ENCODE results near the gene RPS6KA3. TPM values are rescaled to one million over a fixed set of nuclear protein-coding genes. Genes with fewer than 3 reads are reported as not detected.

Gene RPS6KA3
- polyA plus RNA-seq, 1 experiment = 50.7 TPM

DNA sequence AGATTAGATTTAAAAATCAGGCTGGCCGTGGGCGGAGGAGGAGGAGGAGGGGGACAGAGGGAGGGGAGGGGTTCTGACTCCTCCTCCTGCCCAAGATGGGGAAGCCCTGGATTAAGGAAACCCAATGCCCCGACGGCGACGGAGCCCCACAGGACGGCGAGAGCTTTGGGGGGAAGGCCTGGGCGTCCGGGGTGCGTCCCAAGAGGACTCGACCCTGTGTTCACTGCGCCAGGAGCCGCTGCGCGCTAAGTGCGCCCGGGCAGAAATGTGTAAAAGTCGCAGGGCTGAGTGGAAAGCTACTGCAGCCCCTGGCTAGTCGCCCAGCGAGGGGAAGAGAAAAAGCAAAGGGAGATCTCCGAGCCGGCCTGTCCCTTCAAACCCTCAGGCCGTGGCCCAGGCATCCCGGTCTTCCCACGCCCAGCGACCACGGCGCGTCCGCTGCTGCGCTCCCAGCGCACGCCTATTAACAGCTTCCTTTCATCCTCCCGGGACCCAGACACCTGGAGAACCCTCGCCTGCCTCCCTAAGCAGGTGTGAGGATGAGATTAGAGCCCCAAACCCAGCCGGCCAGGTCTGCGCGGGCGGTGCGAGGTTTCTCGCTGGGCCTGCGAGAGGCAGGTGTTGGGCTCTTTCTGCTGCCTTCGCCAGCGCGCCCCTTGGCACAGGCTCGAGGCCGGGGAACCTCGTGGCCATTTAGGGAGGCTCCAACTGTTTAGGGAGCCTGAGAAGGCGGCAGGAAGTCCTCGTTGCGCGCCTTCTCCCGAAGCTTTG, 1.4 kb upstream of the RPS6KA3 start:
- ChIA-PET POLR2A (no interaction called here), CTCF (no interaction called here)
- Histone ChIP-seq H3K27me3 (ENCODE audit: control insufficient read depth, insufficient read depth, low read length) (no peaks in the 10 kb centered on the region), H3K27ac (ENCODE audit: low read depth, low read length) (no peak overlapping the region), H3K4me3 (ENCODE audit: low read depth, low read length) (peak overlapping the region; percentile 60), H3K9me3 (ENCODE audit: control insufficient read depth, insufficient read depth, low read length) (no peaks in the 10 kb centered on the region; the same call in 1 of the 2 replicates)
- no peak for DNase-seq (ENCODE audit: low read depth, low spot score)
- no peak for TF ChIP-seq CTCF (IDR thresholded peaks at IDR 0.05; ENCODE audit: low read depth, low read length)

DNA sequence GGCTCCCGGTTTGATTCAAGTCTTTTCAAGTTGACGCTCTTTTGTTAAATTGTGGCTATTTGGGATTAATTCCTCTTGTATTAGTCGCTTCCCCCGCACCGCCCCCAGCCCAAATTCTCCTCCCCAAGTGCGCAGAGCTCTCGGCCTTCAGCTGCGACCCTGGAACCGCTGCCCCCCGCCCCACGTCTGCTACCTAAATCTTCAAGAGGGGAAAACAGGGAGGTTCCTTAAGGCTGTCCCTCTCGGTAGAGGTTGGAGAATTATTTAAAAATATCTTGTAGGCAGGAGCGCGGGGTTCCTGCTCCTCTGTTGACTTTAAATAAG, 860 bp upstream of the RPS6KA3 start:
- no peaks in the 10 kb centered on the region; the same call in 1 of the 2 replicates for H3K9me3 ChIP-seq (ENCODE audit: control insufficient read depth, insufficient read depth, low read length)
- ChIA-PET POLR2A (interaction anchor here (0.6 to 1.1 kb wide), 5 partner anchors 18 to 330 kb away, joined by 3 to 8 read pairs (median 5); no protein-coding TSS in a partner anchor), CTCF (interaction anchor here (0.6 kb wide), 1 partner anchor 14 kb away, joined by 3 read pairs; no protein-coding TSS in a partner anchor)
- no peak for DNase-seq (ENCODE audit: low read depth, low spot score)
- no peak for TF ChIP-seq CTCF (IDR thresholded peaks at IDR 0.05; ENCODE audit: low read depth, low read length)
- H3K4me3 ChIP-seq (ENCODE audit: low read depth, low read length) = peak overlapping the region; percentile 60
- peak overlapping the region; percentile 52 for H3K27ac ChIP-seq (ENCODE audit: low read depth, low read length)
- H3K27me3 ChIP-seq (ENCODE audit: control insufficient read depth, insufficient read depth, low read length) = no peaks in the 10 kb centered on the region

- H3K27ac ChIP-seq (ENCODE audit: low read depth, low read length) = peak overlapping the region; percentile 87
- no peaks in the 10 kb centered on the region; the same call in 1 of the 2 replicates for H3K9me3 ChIP-seq (ENCODE audit: control insufficient read depth, insufficient read depth, low read length)
- peak overlapping the region; percentile 70 for H3K4me3 ChIP-seq (ENCODE audit: low read depth, low read length)
- TF ChIP-seq CTCF (IDR thresholded peaks at IDR 0.05; ENCODE audit: low read depth, low read length) = no peak
- H3K27me3 ChIP-seq (ENCODE audit: control insufficient read depth, insufficient read depth, low read length) = no peaks in the 10 kb centered on the region
- POLR2A ChIA-PET = interaction anchor here (1.1 kb wide), 1 partner anchor 95 kb away, joined by 3 read pairs; no protein-coding TSS in a partner anchor
- CTCF ChIA-PET = no interaction called here
- DNase-seq (ENCODE audit: low read depth, low spot score) = no peak
These were observed 705 bp downstream of the RPS6KA3 start for GRCh38 chrX:20265726-20266681.

- Histone ChIP-seq H3K4me3 (ENCODE audit: low read depth, low read length) (peak overlapping the region; percentile 70), H3K27ac (ENCODE audit: low read depth, low read length) (peak overlapping the region; percentile 87), H3K27me3 (ENCODE audit: control insufficient read depth, insufficient read depth, low read length) (no peaks in the 10 kb centered on the region), H3K9me3 (ENCODE audit: control insufficient read depth, insufficient read depth, low read length) (no peaks in the 10 kb centered on the region; the same call in 1 of the 2 replicates)
- CTCF ChIA-PET = no interaction called here
- no peak for TF ChIP-seq CTCF (IDR thresholded peaks at IDR 0.05; ENCODE audit: low read depth, low read length)
- DNase-seq (ENCODE audit: low read depth, low spot score) = peak; percentile 60
- POLR2A ChIA-PET = no interaction called here
These were observed 1.4 kb downstream of the RPS6KA3 start for GRCh38 chrX:20265221-20265725.
